Endothelial cell of umbilical vein (primary cell): ENCODE data around the gene PRH1. TPM values are rescaled to one million over a fixed set of nuclear protein-coding genes. Genes with fewer than 3 reads are reported as not detected.

Experiments used
- BruUV-seq: library from RNA; stranded (reverse); fragments of 400-500 nt; replicated peaks from 2 replicates; lab custom pipeline; 2021; lab: Mats Ljungman, UMichigan
- CTCF ChIA-PET: fragments of 300-600, 350-600 bp; sonication (Branson Sonifier 250); formaldehyde crosslinking; loops from one replicate; lab custom pipeline; 2021; ENCODE audit warnings: antibody characterized with exemption, inconsistent platforms; lab: Charles Lee
- POLR2A ChIA-PET: fragments of 300-600, 350-600 bp; sonication (Branson Sonifier 250); formaldehyde crosslinking; loops from one replicate; lab custom pipeline; 2021; ENCODE audit warnings: antibody characterized with exemption, inconsistent platforms; lab: Charles Lee
- DNase-seq: peaks from one replicate; pipeline ENCODE4 v3.0.0-alpha.2; 2011; ENCODE audit warnings: low read depth, low spot score
- FAIRE-seq: peaks from 2 replicates; lab custom pipeline; 2011; peaks lifted over from hg19 to GRCh38; lab: Jason Lieb, UNC
- H2AFZ ChIP-seq: 2 replicates; pipeline ENCODE4 v1.6.0; 2012; ENCODE audit warnings: low read depth, low read length, control low read depth, inconsistent platforms
- H3K27ac ChIP-seq: 2 replicates; pipeline ENCODE4 v1.5.1; 2011; ENCODE audit warnings: low read depth, mild to moderate bottlenecking, control low read depth, low read length, moderate library complexity; ENCODE audit not compliant: insufficient read depth
- H3K27me3 ChIP-seq, 2 experiments: 2 replicates each; pipeline versions ENCODE4 v1.6.0 to v1.6.1; 2011; ENCODE audit warnings: low read length in 2 of 2, mixed read lengths in 1 of 2; ENCODE audit not compliant: control insufficient read depth in 2 of 2, insufficient read depth in 2 of 2
- H3K36me3 ChIP-seq, 2 experiments: 2 replicates in 1 of 2; 3 replicates in 1 of 2; pipeline ENCODE4 v1.5.1; 2011; ENCODE audit warnings: low read length in 2 of 2, mild to moderate bottlenecking in 1 of 2, moderate library complexity in 1 of 2; ENCODE audit not compliant: control insufficient read depth in 2 of 2, insufficient read depth in 2 of 2; ENCODE audit errors: extremely low read depth in 1 of 2
- H3K4me1 ChIP-seq: 3 replicates; pipeline ENCODE4 v1.5.1; 2011; ENCODE audit warnings: mild to moderate bottlenecking, low read length; ENCODE audit not compliant: control insufficient read depth, insufficient read depth; ENCODE audit errors: extremely low read depth
- H3K4me2 ChIP-seq: 2 replicates; pipeline ENCODE4 v1.6.1; 2011; ENCODE audit warnings: low read length, control low read depth, mixed read lengths; ENCODE audit not compliant: insufficient read depth
- H3K4me3 ChIP-seq, 3 experiments: fragments of 200-600 bp in 1 of 3; sonication (generic), shearing (Covaris generic) in 1 of 3; replicated peaks in 1 of 3; 2 replicates each; pipeline ENCODE4 v1.5.1; 2011 to 2016; ENCODE audit warnings: control low read depth in 3 of 3, low read length in 3 of 3, mild to moderate bottlenecking in 2 of 3, inconsistent platforms in 1 of 3, low read depth in 1 of 3, moderate library complexity in 1 of 3; ENCODE audit not compliant: insufficient read depth in 1 of 3
- H3K79me2 ChIP-seq: 2 replicates; pipeline ENCODE4 v1.6.0; 2012; ENCODE audit warnings: low read length, inconsistent platforms; ENCODE audit not compliant: control insufficient read depth, insufficient read depth
- H3K9ac ChIP-seq: replicated peaks from 2 replicates; pipeline ENCODE3; 2011; ENCODE audit warnings: low read length, control low read depth; ENCODE audit not compliant: insufficient read depth; ENCODE audit errors: extremely low read depth
- H3K9me1 ChIP-seq: replicated peaks from 3 replicates; pipeline ENCODE4 v1.6.0; 2011; ENCODE audit warnings: mild to moderate bottlenecking, low read length; ENCODE audit not compliant: control insufficient read depth, insufficient read depth; ENCODE audit errors: extremely low read depth
- H3K9me3 ChIP-seq: replicated peaks from 2 replicates; pipeline ENCODE4 v1.5.1; 2012; ENCODE audit warnings: low read length, inconsistent platforms; ENCODE audit not compliant: control insufficient read depth, insufficient read depth
- H4K20me1 ChIP-seq: replicated peaks from 2 replicates; pipeline ENCODE3; 2011; ENCODE audit warnings: mild to moderate bottlenecking, low read length; ENCODE audit not compliant: control insufficient read depth, insufficient read depth; ENCODE audit errors: extremely low read depth
- CTCF ChIP-seq, 2 donors: IDR thresholded peaks; 1 replicate in 1 of 2; 2 replicates in 1 of 2; pipeline ENCODE4 v1.5.1; 2011; ENCODE audit warnings: low read length in 2 of 2, mild to moderate bottlenecking in 2 of 2, moderate library complexity in 2 of 2, control low read depth in 1 of 2, inconsistent platforms in 1 of 2, low read depth in 1 of 2; ENCODE audit not compliant: insufficient read depth in 1 of 2; ENCODE audit errors: extremely low read depth in 1 of 2
- EZH2 ChIP-seq: IDR thresholded peaks from 2 replicates; pipeline ENCODE4 v1.6.1; 2012; ENCODE audit warnings: borderline replicate concordance, low read depth, mild to moderate bottlenecking, moderate library complexity, low read length, inconsistent platforms; ENCODE audit not compliant: severe bottlenecking
- FOS ChIP-seq: IDR thresholded peaks from 2 replicates; pipeline ENCODE4 v1.6.1; 2011; ENCODE audit warnings: mild to moderate bottlenecking, low read length, moderate library complexity, borderline replicate concordance; ENCODE audit not compliant: insufficient read depth
- GATA2 ChIP-seq: IDR thresholded peaks from 2 replicates; pipeline ENCODE4 v1.7.0; 2011; ENCODE audit warnings: low read depth, mild to moderate bottlenecking, moderate library complexity, mixed read lengths, low read length; ENCODE audit not compliant: insufficient read length, insufficient read depth
- JUN ChIP-seq: IDR thresholded peaks from 2 replicates; pipeline ENCODE4 v1.6.1; 2011; ENCODE audit warnings: borderline replicate concordance, low read depth; ENCODE audit not compliant: insufficient read length, insufficient read depth
- MAX ChIP-seq: IDR thresholded peaks from 2 replicates; pipeline ENCODE4 v1.6.1; 2011; ENCODE audit not compliant: insufficient read depth, insufficient read length
- MYC ChIP-seq: IDR thresholded peaks from one replicate; pipeline ENCODE4 v1.6.1; 2011; ENCODE audit warnings: mild to moderate bottlenecking, low read depth, low read length
- POLR2A ChIP-seq: IDR thresholded peaks from 2 replicates; pipeline ENCODE4 v1.6.1; 2012; ENCODE audit warnings: low read depth, mild to moderate bottlenecking, control low read depth, low read length
- POLR2AphosphoS5 ChIP-seq: IDR thresholded peaks from 2 replicates; pipeline ENCODE4 v1.6.1; 2012; ENCODE audit warnings: low read depth, mild to moderate bottlenecking, control low read depth, low read length, moderate library complexity; ENCODE audit not compliant: insufficient read depth
- dilution Hi-C: fragments of 300-500 bp; cut with MboI; formaldehyde crosslinking; loops from one replicate; pipeline ENCODE4 v1.15.0; 2019; ENCODE audit warnings: low sequenced_read_pairs; ENCODE audit not compliant: extremely low pct_ligation_motif_present
- intact Hi-C: fragments of 100-400 bp; cut with micrococcal nuclease; formaldehyde crosslinking; loops from one replicate; pipeline ENCODE4 v1.10.0; 2022
- polyA plus RNA-seq, 4 experiments: library from polyadenylated mRNA; depleted of rRNA in 3 of 4; stranded (reverse) in 3 of 4; unstranded in 1 of 4; fragments of >200 nt; gene quantifications; 2 replicates each; pipeline versions ENCODE4 v1.2.1 to v1.2.3, GENCODE V29; 2011 to 2012; ENCODE audit warnings: missing spikeins in 1 of 4
- total RNA-seq: library from RNA; stranded (reverse); gene quantifications from 2 replicates; pipeline ENCODE4 v1.2.3, GENCODE V29; 2021

Gene PRH1
- total and polyA plus RNA-seq, 2 donors (not counting 3 experiments of a cell fraction or from before 2014, with no cell fraction given), result 2.3 to 16.2 TPM

GRCh38 chr12:10919809-10920208 is 35.8 kb upstream of the PRH1 start:
- Histone ChIP-seq H3K36me3 (no peaks in the 10 kb centered on the region), H3K27me3 (no peaks in the 10 kb centered on the region), H3K4me1 (no peaks in the 10 kb centered on the region), H3K79me2 (no peaks in the 10 kb centered on the region), H3K4me2 (no peak overlapping the region), H2AFZ (no peak overlapping the region), H3K27ac (no peak overlapping the region), H4K20me1 (no peaks in the 10 kb centered on the region), H3K4me3 (no peak overlapping the region), H3K9ac (no peak overlapping the region), H3K9me3 (no peaks in the 10 kb centered on the region), H3K9me1 (no peaks in the 10 kb centered on the region)
- no peak for FAIRE-seq
- ChIA-PET POLR2A (no interaction called here), CTCF (no interaction called here)
- intact Hi-C loops (no loop called here), dilution Hi-C loops (no loop called here)
- DNase-seq, result no peak
- TF ChIP-seq CTCF (IDR thresholded peaks at IDR 0.05; ENCODE audit: extremely low read depth in 1 of 2, insufficient read depth in 1 of 2, low read depth in 1 of 2, low read length in 2 of 2) (no peak), GATA2 (no peak), MYC (no peak), POLR2AphosphoS5 (no peak), POLR2A (no peak), MAX (no peak), EZH2 (no peak), JUN (no peak), FOS (no peak)
- BruUV-seq, result no TSS peak
